Liver (tissue), 3 donors: ENCODE measurements around the gene FIGNL1.

Experiments
- HNF4G ChIP-seq: IDR thresholded peaks from 2 replicates; pipeline ENCODE4 v1.6.1; 2016; ENCODE audit warnings: antibody characterized with exemption
- JUND ChIP-seq, 2 donors: IDR thresholded peaks; 2 replicates each; pipeline ENCODE4 v1.6.1; 2016; ENCODE audit warnings: antibody characterized with exemption in 2 of 2
- NR2F2 ChIP-seq: IDR thresholded peaks from 2 replicates; pipeline ENCODE4 v1.6.1; 2016; ENCODE audit warnings: antibody characterized with exemption
- RXRA ChIP-seq, 2 donors: IDR thresholded peaks; 2 replicates each; pipeline ENCODE4 v1.6.1; 2017 to 2018; ENCODE audit warnings: antibody characterized with exemption in 2 of 2, mild to moderate bottlenecking in 1 of 2
- ZBTB33 ChIP-seq: IDR thresholded peaks from 2 replicates; pipeline ENCODE4 v1.6.1; 2016; ENCODE audit warnings: antibody characterized with exemption
- TF ChIP-seq, protein P1 (sequence below): fragments of 150-350 bp; IDR thresholded peaks from 2 replicates; pipeline ENCODE4 v1.5.1; 2017; ENCODE audit warnings: improper control_type of control experiment, low read depth, low read length; ENCODE audit not compliant: missing input control
- TF ChIP-seq, protein P2 (sequence below): IDR thresholded peaks from 2 replicates; pipeline ENCODE4 v1.6.1; 2016; ENCODE audit warnings: antibody characterized with exemption, mild to moderate bottlenecking
- donor health status: healthy.
- donor health status: healthy.

- TF ChIP-seq, protein P1, sequence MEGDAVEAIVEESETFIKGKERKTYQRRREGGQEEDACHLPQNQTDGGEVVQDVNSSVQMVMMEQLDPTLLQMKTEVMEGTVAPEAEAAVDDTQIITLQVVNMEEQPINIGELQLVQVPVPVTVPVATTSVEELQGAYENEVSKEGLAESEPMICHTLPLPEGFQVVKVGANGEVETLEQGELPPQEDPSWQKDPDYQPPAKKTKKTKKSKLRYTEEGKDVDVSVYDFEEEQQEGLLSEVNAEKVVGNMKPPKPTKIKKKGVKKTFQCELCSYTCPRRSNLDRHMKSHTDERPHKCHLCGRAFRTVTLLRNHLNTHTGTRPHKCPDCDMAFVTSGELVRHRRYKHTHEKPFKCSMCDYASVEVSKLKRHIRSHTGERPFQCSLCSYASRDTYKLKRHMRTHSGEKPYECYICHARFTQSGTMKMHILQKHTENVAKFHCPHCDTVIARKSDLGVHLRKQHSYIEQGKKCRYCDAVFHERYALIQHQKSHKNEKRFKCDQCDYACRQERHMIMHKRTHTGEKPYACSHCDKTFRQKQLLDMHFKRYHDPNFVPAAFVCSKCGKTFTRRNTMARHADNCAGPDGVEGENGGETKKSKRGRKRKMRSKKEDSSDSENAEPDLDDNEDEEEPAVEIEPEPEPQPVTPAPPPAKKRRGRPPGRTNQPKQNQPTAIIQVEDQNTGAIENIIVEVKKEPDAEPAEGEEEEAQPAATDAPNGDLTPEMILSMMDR = no peak
- TF ChIP-seq HNF4G (no peak), JUND (IDR thresholded peaks at IDR 0.05) (no peak), RXRA (IDR thresholded peaks at IDR 0.05) (no peak), ZBTB33 (no peak), NR2F2 (no peak)
- TF ChIP-seq, protein P2, sequence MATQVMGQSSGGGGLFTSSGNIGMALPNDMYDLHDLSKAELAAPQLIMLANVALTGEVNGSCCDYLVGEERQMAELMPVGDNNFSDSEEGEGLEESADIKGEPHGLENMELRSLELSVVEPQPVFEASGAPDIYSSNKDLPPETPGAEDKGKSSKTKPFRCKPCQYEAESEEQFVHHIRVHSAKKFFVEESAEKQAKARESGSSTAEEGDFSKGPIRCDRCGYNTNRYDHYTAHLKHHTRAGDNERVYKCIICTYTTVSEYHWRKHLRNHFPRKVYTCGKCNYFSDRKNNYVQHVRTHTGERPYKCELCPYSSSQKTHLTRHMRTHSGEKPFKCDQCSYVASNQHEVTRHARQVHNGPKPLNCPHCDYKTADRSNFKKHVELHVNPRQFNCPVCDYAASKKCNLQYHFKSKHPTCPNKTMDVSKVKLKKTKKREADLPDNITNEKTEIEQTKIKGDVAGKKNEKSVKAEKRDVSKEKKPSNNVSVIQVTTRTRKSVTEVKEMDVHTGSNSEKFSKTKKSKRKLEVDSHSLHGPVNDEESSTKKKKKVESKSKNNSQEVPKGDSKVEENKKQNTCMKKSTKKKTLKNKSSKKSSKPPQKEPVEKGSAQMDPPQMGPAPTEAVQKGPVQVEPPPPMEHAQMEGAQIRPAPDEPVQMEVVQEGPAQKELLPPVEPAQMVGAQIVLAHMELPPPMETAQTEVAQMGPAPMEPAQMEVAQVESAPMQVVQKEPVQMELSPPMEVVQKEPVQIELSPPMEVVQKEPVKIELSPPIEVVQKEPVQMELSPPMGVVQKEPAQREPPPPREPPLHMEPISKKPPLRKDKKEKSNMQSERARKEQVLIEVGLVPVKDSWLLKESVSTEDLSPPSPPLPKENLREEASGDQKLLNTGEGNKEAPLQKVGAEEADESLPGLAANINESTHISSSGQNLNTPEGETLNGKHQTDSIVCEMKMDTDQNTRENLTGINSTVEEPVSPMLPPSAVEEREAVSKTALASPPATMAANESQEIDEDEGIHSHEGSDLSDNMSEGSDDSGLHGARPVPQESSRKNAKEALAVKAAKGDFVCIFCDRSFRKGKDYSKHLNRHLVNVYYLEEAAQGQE = no peak
These were observed 48.9 kb upstream of the FIGNL1 start for GRCh38 chr7:50499092-50499491.
